Skeletal muscle tissue (tissue), 4 donors: ENCODE data around the gene STXBP5. TPM values are rescaled to one million over a fixed set of nuclear protein-coding genes. Genes with fewer than 3 reads are reported as not detected.

ENCODE experiments used
- H3K27ac ChIP-seq: one replicate; pipeline ENCODE4 v1.7.0; 2013; ENCODE audit warnings: mild to moderate bottlenecking, low read depth, low read length, inconsistent platforms
- H3K27me3 ChIP-seq, 3 donors: one replicate each; pipeline ENCODE4 v1.7.0; 2013; ENCODE audit warnings: low read length in 3 of 3; ENCODE audit not compliant: control insufficient read depth in 3 of 3, insufficient read depth in 3 of 3
- H3K36me3 ChIP-seq, 3 donors: one replicate each; pipeline ENCODE4 v1.7.0; 2013; ENCODE audit warnings: low read length in 3 of 3; ENCODE audit not compliant: control insufficient read depth in 3 of 3, insufficient read depth in 3 of 3
- H3K4me1 ChIP-seq, 3 donors: one replicate each; pipeline ENCODE4 v1.7.0; 2013; ENCODE audit warnings: low read length in 3 of 3, mild to moderate bottlenecking in 3 of 3; ENCODE audit not compliant: control insufficient read depth in 3 of 3, insufficient read depth in 3 of 3
- H3K4me3 ChIP-seq, 3 donors: one replicate each; pipeline ENCODE4 v1.7.0; 2013; ENCODE audit warnings: low read length in 3 of 3
- H3K9ac ChIP-seq, 3 donors: one replicate each; pipeline ENCODE4 v1.7.0; 2013; ENCODE audit warnings: low read length in 3 of 3, mild to moderate bottlenecking in 3 of 3, moderate library complexity in 2 of 3, low read depth in 1 of 3
- H3K9me3 ChIP-seq, 3 donors: one replicate each; pipeline ENCODE4 v1.7.0; 2013; ENCODE audit warnings: low read length in 3 of 3; ENCODE audit not compliant: control insufficient read depth in 3 of 3
- total RNA-seq: library from RNA; depleted of rRNA; stranded (reverse); fragments of >200 nt; gene quantifications from one replicate; pipeline ENCODE4 v1.2.3, GENCODE V29; 2014
- donor health status: Osteomylitis.

STXBP5 gene
- 14.6 TPM for total RNA-seq

GRCh38 chr6:147204060-147204785 lies at the start of gene STXBP5:
Gene STXBP5 (plus strand): TSS chr6:147204417. CDS start chr6:147204533, 116 bp downstream.
- H3K36me3 ChIP-seq = no peaks in the 10 kb centered on the region
- peaks cover 0 to 10% (median 5%) of the 10 kb centered on the region in 3 donors for H3K4me1 ChIP-seq
- no peaks in the 10 kb centered on the region for H3K27me3 ChIP-seq
- peak within 1 kb of the TSS; percentile 89 for H3K27ac ChIP-seq
- peak within 1 kb of the TSS; percentile 83 to 90 (median 88) for H3K9ac ChIP-seq
- no peaks in the 10 kb centered on the region for H3K9me3 ChIP-seq
- peak within 1 kb of the TSS; percentile 89 to 95 (median 94) for H3K4me3 ChIP-seq

GRCh38 chr6:147154454-147154853 lies 49.8 kb upstream of the STXBP5 start:
- Histone ChIP-seq H3K36me3 (no peaks in the 10 kb centered on the region), H3K4me3 (no peak overlapping the region), H3K27ac (no peak overlapping the region)

GRCh38 chr6:147156218-147156617 lies 48.0 kb upstream of the STXBP5 start:
- Histone ChIP-seq H3K4me1 (peaks cover 0 to 11% (median 4%) of the 10 kb centered on the region in 3 donors), H3K36me3 (no peaks in the 10 kb centered on the region), H3K27ac (no peak overlapping the region), H3K9me3 (no peaks in the 10 kb centered on the region), H3K4me3 (no peak overlapping the region), H3K9ac (no peak overlapping the region), H3K27me3 (no peaks in the 10 kb centered on the region)

More at GRCh38 chr6:147154454-147154853, 49.8 kb upstream of the STXBP5 start:
- Histone ChIP-seq H3K9ac (no peak overlapping the region), H3K9me3 (no peaks in the 10 kb centered on the region), H3K27me3 (no peaks in the 10 kb centered on the region), H3K4me1 (peaks cover 0 to 11% (median 4%) of the 10 kb centered on the region in 3 donors)

GRCh38 chr6:147156799-147157382 lies 47.3 kb upstream of the STXBP5 start:
- Histone ChIP-seq H3K4me1 (peaks cover 0 to 11% (median 4%) of the 10 kb centered on the region in 3 donors), H3K27me3 (no peaks in the 10 kb centered on the region), H3K9ac (no peak overlapping the region), H3K27ac (peak overlapping the region; percentile 0), H3K9me3 (no peaks in the 10 kb centered on the region), H3K4me3 (no peak overlapping the region), H3K36me3 (no peaks in the 10 kb centered on the region)

- H3K27me3 ChIP-seq = no peaks in the 10 kb centered on the region
- H3K36me3 ChIP-seq = no peaks in the 10 kb centered on the region
- no peak overlapping the region for H3K27ac ChIP-seq
- H3K4me1 ChIP-seq = peaks cover 0 to 11% (median 4%) of the 10 kb centered on the region in 3 donors
- no peaks in the 10 kb centered on the region for H3K9me3 ChIP-seq
- H3K4me3 ChIP-seq = no peak overlapping the region
- no peak overlapping the region for H3K9ac ChIP-seq
Measured at GRCh38 chr6:147157930-147158329, 46.3 kb upstream of the STXBP5 start.

- H3K27me3 ChIP-seq = no peaks in the 10 kb centered on the region
- no peak overlapping the region for H3K27ac ChIP-seq
- no peak overlapping the region for H3K9ac ChIP-seq
- H3K9me3 ChIP-seq = no peaks in the 10 kb centered on the region
- peaks cover 0 to 11% (median 4%) of the 10 kb centered on the region in 3 donors for H3K4me1 ChIP-seq
- no peaks in the 10 kb centered on the region for H3K36me3 ChIP-seq
- no peak overlapping the region for H3K4me3 ChIP-seq
Measured at GRCh38 chr6:147158881-147159280, 45.3 kb upstream of the STXBP5 start.

- Histone ChIP-seq H3K9me3 (no peaks in the 10 kb centered on the region), H3K27ac (no peak overlapping the region), H3K4me1 (peaks cover 0 to 11% (median 4%) of the 10 kb centered on the region in 3 donors), H3K27me3 (no peaks in the 10 kb centered on the region), H3K4me3 (no peak overlapping the region), H3K9ac (no peak overlapping the region), H3K36me3 (no peaks in the 10 kb centered on the region)
Measured at GRCh38 chr6:147159536-147160374, 44.5 kb upstream of the STXBP5 start.

GRCh38 chr6:147160593-147160992 lies 43.6 kb upstream of the STXBP5 start:
- Histone ChIP-seq H3K27ac (no peak overlapping the region), H3K9ac (no peak overlapping the region), H3K4me1 (peaks cover 0 to 11% (median 4%) of the 10 kb centered on the region in 3 donors), H3K9me3 (no peaks in the 10 kb centered on the region), H3K27me3 (no peaks in the 10 kb centered on the region), H3K36me3 (no peaks in the 10 kb centered on the region), H3K4me3 (no peak overlapping the region)

- H3K9ac ChIP-seq = no peak overlapping the region
- no peak overlapping the region for H3K4me3 ChIP-seq
- peaks cover 0 to 9% (median 4%) of the 10 kb centered on the region in 3 donors for H3K4me1 ChIP-seq
- H3K27ac ChIP-seq = no peak overlapping the region
- H3K36me3 ChIP-seq = no peaks in the 10 kb centered on the region
- H3K27me3 ChIP-seq = no peaks in the 10 kb centered on the region
- H3K9me3 ChIP-seq = no peaks in the 10 kb centered on the region
Measured at GRCh38 chr6:147161253-147161973, 42.8 kb upstream of the STXBP5 start.
